ENCODE measurements around the gene FBXL7. TPM values are rescaled to one million over a fixed set of nuclear protein-coding genes. Genes with fewer than 3 reads are reported as not detected.

The FBXL7 gene
- total RNA-seq, 2 experiments from 2014 or later = not detected

- Mint-ChIP-seq H3K27ac (no peak overlapping the region), H3K4me1 (ENCODE audit: low read depth) (no peaks in the 10 kb centered on the region), H3K36me3 (ENCODE audit: low read depth) (no peaks in the 10 kb centered on the region), H3K9me3 (peaks cover 4% of the 10 kb centered on the region), H3K4me3 (no peak overlapping the region), H3K27me3 (no peaks in the 10 kb centered on the region)
- H3K9me3 ChIP-seq (ENCODE audit: control insufficient read depth in 1 of 2, insufficient read depth in 1 of 2, low read length in 2 of 2) = no peaks in the 10 kb centered on the region
- POLR2A ChIA-PET = no interaction called here
- DNase-seq (no peak), ATAC-seq (ENCODE audit: poor library complexity) (no peak)
- TF ChIP-seq CTCF (IDR thresholded peaks at IDR 0.05) = no peak
- no peak overlapping the region for H3K27ac ChIP-seq (ENCODE audit: low read depth in 1 of 2, low read length in 2 of 2)
- no peaks in the 10 kb centered on the region for H3K4me1 ChIP-seq (ENCODE audit: insufficient read depth, low read length)
- intact Hi-C loops (cut with DNase I, micrococcal nuclease) = no loop called here
- no peaks in the 10 kb centered on the region for H3K27me3 ChIP-seq (ENCODE audit: control insufficient read depth in 1 of 2, insufficient read depth in 2 of 2, low read length in 2 of 2)
- no peaks in the 10 kb centered on the region for H3K36me3 ChIP-seq (ENCODE audit: insufficient read depth, low read length)
- no peak overlapping the region for H3K4me3 ChIP-seq (ENCODE audit: low read length)
- CTCF ChIA-PET = no interaction called here
Measured at GRCh38 chr5:15776346-15776745, 276.4 kb downstream of the FBXL7 start.

GRCh38 chr5:15783734-15784133 is 283.8 kb downstream of the FBXL7 start:
- CTCF ChIA-PET = no interaction called here
- ATAC-seq (ENCODE audit: poor library complexity) (no peak), DNase-seq (no peak)
- H3K27me3 ChIP-seq (ENCODE audit: control insufficient read depth in 1 of 2, insufficient read depth in 2 of 2, low read length in 2 of 2) = no peaks in the 10 kb centered on the region
- H3K4me3 ChIP-seq (ENCODE audit: low read length) = no peak overlapping the region
- Mint-ChIP-seq H3K4me1 (ENCODE audit: low read depth) (no peaks in the 10 kb centered on the region), H3K9me3 (no peaks in the 10 kb centered on the region), H3K27ac (no peak overlapping the region), H3K36me3 (ENCODE audit: low read depth) (no peaks in the 10 kb centered on the region), H3K27me3 (no peaks in the 10 kb centered on the region), H3K4me3 (no peak overlapping the region)
- intact Hi-C loops (cut with DNase I, micrococcal nuclease) = no loop called here
- TF ChIP-seq CTCF (IDR thresholded peaks at IDR 0.05) = no peak
- H3K27ac ChIP-seq (ENCODE audit: low read depth in 1 of 2, low read length in 2 of 2) = no peak overlapping the region
- no peaks in the 10 kb centered on the region for H3K36me3 ChIP-seq (ENCODE audit: insufficient read depth, low read length)
- H3K4me1 ChIP-seq (ENCODE audit: insufficient read depth, low read length) = no peaks in the 10 kb centered on the region
- H3K9me3 ChIP-seq (ENCODE audit: control insufficient read depth in 1 of 2, insufficient read depth in 1 of 2, low read length in 2 of 2) = peaks cover 0 to 6% of the 10 kb centered on the region in 2 experiments
- POLR2A ChIA-PET = no interaction called here

DNA sequence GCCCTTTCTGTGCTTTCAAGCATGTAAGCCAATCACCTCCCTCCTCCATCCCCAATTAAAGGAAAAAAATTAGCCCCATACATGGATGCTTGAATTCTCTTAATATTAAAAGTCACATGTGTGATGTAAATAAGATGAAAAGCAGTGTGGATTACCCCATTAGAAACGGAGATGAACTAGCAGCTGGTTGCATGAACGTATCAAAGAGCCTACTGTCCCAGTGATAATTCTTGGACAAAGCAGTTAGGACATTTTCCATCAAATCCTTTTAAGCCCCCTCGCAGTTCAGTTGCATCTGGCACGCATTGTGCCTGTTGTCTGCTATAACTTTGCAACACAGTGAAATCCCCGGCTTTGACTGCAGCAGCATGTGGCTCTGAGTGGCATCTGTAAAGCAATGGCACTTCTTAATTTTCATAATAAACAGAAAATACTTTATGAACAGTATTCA is 285.6 kb downstream of the FBXL7 start:
- Histone ChIP-seq H3K27ac (ENCODE audit: low read depth in 1 of 2, low read length in 2 of 2) (no peak overlapping the region), H3K36me3 (ENCODE audit: insufficient read depth, low read length) (no peaks in the 10 kb centered on the region), H3K9me3 (ENCODE audit: control insufficient read depth in 1 of 2, insufficient read depth in 1 of 2, low read length in 2 of 2) (peaks cover 0 to 6% of the 10 kb centered on the region in 2 experiments), H3K4me3 (ENCODE audit: low read length) (no peak overlapping the region), H3K4me1 (ENCODE audit: insufficient read depth, low read length) (no peaks in the 10 kb centered on the region), H3K27me3 (ENCODE audit: control insufficient read depth in 1 of 2, insufficient read depth in 2 of 2, low read length in 2 of 2) (no peaks in the 10 kb centered on the region)
- TF ChIP-seq CTCF (IDR thresholded peaks at IDR 0.05) = no peak
- ChIA-PET CTCF (no interaction called here), POLR2A (no interaction called here)
- Mint-ChIP-seq H3K27ac (no peak overlapping the region), H3K9me3 (no peaks in the 10 kb centered on the region), H3K4me1 (ENCODE audit: low read depth) (no peaks in the 10 kb centered on the region), H3K36me3 (ENCODE audit: low read depth) (no peaks in the 10 kb centered on the region), H3K4me3 (no peak overlapping the region), H3K27me3 (no peaks in the 10 kb centered on the region)
- DNase-seq (no peak), ATAC-seq (ENCODE audit: poor library complexity) (no peak)
- intact Hi-C loops (cut with DNase I, micrococcal nuclease) = no loop called here
